HG02973 (cell line): ENCODE results near the gene ANKRD36B.
"Not testable (repeated sequence)": the region's sequence is repeated elsewhere in the genome, so short reads cannot be mapped to it uniquely, and the experiment has no call there.

Source experiments
- ATAC-seq: cut with Tn5 transposase; IDR thresholded peaks from one replicate; pipeline ENCODE4 v1.9.1; 2021; ENCODE audit warnings: moderate library complexity; ENCODE audit not compliant: unreplicated experiment

ANKRD36B gene

DNA sequence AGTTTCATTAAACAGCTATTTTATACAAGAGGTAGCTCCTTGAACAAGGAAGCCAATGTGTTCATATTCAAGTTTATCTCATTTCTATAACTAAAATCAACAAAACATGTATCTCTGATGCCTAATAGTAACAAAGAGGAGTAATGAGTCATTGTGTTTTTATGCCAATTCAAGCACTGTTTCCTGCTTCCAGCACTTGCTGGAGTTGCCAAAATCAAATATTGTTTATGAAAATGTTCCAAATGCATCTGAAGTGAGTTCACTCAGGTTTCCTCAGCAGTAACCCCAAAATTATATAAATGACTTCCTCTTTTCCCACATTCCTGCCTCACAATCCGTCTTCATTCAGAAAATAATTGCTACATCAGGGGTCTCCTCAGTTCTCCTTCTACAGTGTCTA lies 39.2 kb downstream of the ANKRD36B start:
- ATAC-seq, result not testable (repeated sequence)

DNA sequence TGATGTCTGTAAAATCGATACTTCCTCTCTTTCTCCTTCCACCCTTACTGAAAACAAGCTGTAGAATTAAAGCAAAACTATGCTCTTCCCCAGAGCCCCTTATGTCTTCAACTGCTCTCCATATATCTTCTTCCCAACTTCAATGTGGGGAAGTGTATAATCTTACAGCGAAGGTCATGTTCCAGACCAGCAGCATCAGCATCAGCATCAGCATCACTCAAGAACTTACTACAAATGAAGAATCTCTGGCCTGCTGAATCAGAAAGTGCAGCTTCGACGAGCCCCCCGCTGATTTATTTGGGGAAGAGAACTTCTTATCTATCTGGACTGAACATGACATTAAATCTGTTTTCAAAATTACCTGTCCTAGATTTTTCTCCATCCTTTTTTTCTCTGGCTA lies 40.6 kb downstream of the ANKRD36B start:
- ATAC-seq, result not testable (repeated sequence)

- not testable (repeated sequence) for ATAC-seq
These were observed 41.1 kb downstream of the ANKRD36B start for GRCh38 chr2:97548536-97548935.

DNA sequence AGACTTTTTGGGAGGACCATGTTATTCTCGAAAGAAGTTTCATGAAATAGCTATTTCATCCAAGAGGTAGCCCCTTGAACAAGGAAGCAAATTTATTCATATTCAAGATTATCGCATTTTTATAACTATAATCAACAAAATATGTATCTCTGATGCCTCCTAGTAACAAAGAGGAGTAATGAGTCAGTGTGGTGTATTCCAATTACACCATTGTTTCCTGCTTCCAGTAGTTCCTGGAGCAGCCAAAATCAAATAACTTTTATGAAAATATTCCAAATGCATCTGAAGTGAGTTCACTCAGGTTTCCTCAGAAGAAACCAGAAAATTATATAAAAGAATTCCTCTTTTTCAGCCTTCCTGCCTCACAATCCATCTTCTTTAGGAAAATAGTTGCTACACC lies 43.0 kb downstream of the ANKRD36B start:
- ATAC-seq, result no peak

DNA sequence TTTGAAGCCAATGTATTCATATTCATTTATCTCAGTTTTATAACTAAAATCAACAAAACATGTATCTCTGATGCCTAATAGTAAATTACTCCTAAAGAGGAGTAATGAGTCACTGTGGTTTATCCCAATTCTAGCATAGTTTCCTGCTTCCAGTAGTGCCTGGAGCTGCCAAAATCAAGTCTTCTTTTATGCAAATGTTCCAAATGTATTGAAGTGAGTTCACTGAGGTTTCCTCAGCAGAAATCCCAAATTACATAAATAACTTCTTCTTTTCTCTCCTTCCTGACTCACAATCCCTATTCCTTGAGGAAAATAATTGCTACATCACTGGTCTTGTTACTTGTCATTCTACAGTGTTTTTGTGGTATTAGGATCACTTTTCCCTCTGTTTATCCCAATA lies 44.8 kb downstream of the ANKRD36B start:
- ATAC-seq, result not testable (repeated sequence)

DNA sequence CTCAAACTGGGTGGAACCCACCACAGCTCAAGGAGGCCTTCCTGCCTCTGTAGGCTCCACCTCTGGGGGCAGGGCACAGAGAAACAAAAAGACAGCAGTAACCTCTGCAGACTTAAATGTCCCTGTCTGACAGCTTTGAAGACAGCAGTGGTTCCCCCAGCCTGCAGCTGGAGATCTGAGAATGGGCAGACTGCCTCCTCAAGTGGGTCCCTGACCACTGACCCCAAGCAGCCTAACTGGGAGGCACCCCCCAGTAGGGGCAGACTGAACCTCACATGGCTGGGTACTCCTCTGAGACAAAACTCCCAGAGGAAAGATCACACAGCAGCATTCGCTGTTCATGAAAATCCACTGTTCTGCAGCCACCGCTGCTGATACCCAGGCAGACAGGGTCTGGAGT lies 63.8 kb downstream of the ANKRD36B start:
- ATAC-seq, result not testable (repeated sequence)

- ATAC-seq, result not testable (repeated sequence)
These were observed 65.9 kb downstream of the ANKRD36B start for GRCh38 chr2:97523816-97524215.

GRCh38 chr2:97522916-97523555 lies 66.6 kb downstream of the ANKRD36B start:
- not testable (repeated sequence) for ATAC-seq

- ATAC-seq, result not testable (repeated sequence)
These were observed 94.0 kb downstream of the ANKRD36B start for GRCh38 chr2:97495651-97496050.

- not testable (repeated sequence) for ATAC-seq
These were observed 99.5 kb downstream of the ANKRD36B start for GRCh38 chr2:97490141-97490540.
